CD4-positive, alpha-beta T cell (primary cell): Measurements from ENCODE around the gene ASIP. TPM values are rescaled to one million over a fixed set of nuclear protein-coding genes. Genes with fewer than 3 reads are reported as not detected.
"Not testable (repeated sequence)": the region's sequence is repeated elsewhere in the genome, so short reads cannot be mapped to it uniquely, and the experiment has no call there.

ENCODE experiments used
- ATAC-seq: fragments of 200-7000 bp; cut with Tn5 transposase; one replicate; pipeline ENCODE4 v1.10.0; 2022; ENCODE audit warnings: mild to moderate bottlenecking; ENCODE audit not compliant: poor library complexity
- CTCF ChIA-PET: fragments of 350-600 bp; sonication (Branson Sonifier 250); formaldehyde crosslinking; loops from one replicate; lab custom pipeline; 2021; ENCODE audit warnings: antibody characterized with exemption, inconsistent platforms; lab: Charles Lee
- POLR2A ChIA-PET: fragments of 350-600 bp; sonication (Branson Sonifier 250); formaldehyde crosslinking; loops from one replicate; lab custom pipeline; 2021; ENCODE audit warnings: antibody characterized with exemption, inconsistent platforms; lab: Charles Lee
- DNase-seq, 14 experiments: peaks; one replicate each; pipeline ENCODE4 v3.0.0-alpha.2; 2013 to 2020; ENCODE audit warnings: mixed read lengths in 2 of 14
- H3K27ac ChIP-seq, 2 donors: one replicate each; pipeline versions ENCODE4 v1.5.1 to v1.7.0; 2013; ENCODE audit warnings: low read length in 2 of 2, low read depth in 1 of 2, mild to moderate bottlenecking in 1 of 2
- H3K27me3 ChIP-seq, 2 experiments: 1 replicate in 1 of 2; 2 replicates in 1 of 2; pipeline versions ENCODE4 v1.6.1 to v1.7.0; 2013; ENCODE audit warnings: low read length in 2 of 2, control low read depth in 1 of 2, mild to moderate bottlenecking in 1 of 2, moderate library complexity in 1 of 2; ENCODE audit not compliant: insufficient read depth in 2 of 2, control insufficient read depth in 1 of 2
- H3K36me3 ChIP-seq: one replicate; pipeline ENCODE4 v1.6.1; 2013; ENCODE audit warnings: low read length, control low read depth; ENCODE audit not compliant: insufficient read depth
- H3K4me1 ChIP-seq: one replicate; pipeline ENCODE4 v1.6.1; 2013; ENCODE audit warnings: low read length, control low read depth; ENCODE audit not compliant: insufficient read depth
- H3K4me3 ChIP-seq: one replicate; pipeline ENCODE4 v1.5.1; 2013; ENCODE audit warnings: mild to moderate bottlenecking, low read length, moderate library complexity
- H3K9me3 ChIP-seq, 2 experiments: 1 replicate in 1 of 2; 2 replicates in 1 of 2; pipeline versions ENCODE4 v1.6.1 to v1.7.0; 2013; ENCODE audit warnings: low read length in 2 of 2, mild to moderate bottlenecking in 2 of 2, control low read depth in 1 of 2, moderate library complexity in 1 of 2; ENCODE audit not compliant: control insufficient read depth in 1 of 2, insufficient read depth in 1 of 2
- H3K27ac Mint-ChIP-seq: one replicate; pipeline ENCODE4 v1.8.0; 2020; ENCODE audit warnings: mixed read lengths
- H3K27me3 Mint-ChIP-seq: one replicate; pipeline ENCODE4 v1.8.0; 2021; ENCODE audit warnings: mixed read lengths
- H3K36me3 Mint-ChIP-seq: one replicate; pipeline ENCODE4 v1.8.0; 2021; ENCODE audit warnings: low read depth, mixed read lengths
- H3K4me1 Mint-ChIP-seq: one replicate; pipeline ENCODE4 v1.8.0; 2021; ENCODE audit warnings: low read depth, mixed read lengths
- H3K4me3 Mint-ChIP-seq: one replicate; pipeline ENCODE4 v1.8.0; 2020; ENCODE audit warnings: mild to moderate bottlenecking, mixed read lengths
- H3K9me3 Mint-ChIP-seq: one replicate; pipeline ENCODE4 v1.8.0; 2020; ENCODE audit warnings: mixed read lengths
- intact Hi-C, 2 experiments: fragments of 100-400 bp; cut with DNase I in 1 of 2; cut with micrococcal nuclease in 1 of 2; formaldehyde crosslinking; loops; one replicate each; pipeline versions ENCODE4 v1.15.1 to v1.9.0; 2023 to 2025; cut with DNase I, micrococcal nuclease
- total RNA-seq, 174 experiments: library from RNA in 2 of 174; stranded (reverse) in 2 of 174; gene quantifications; one replicate each; pipeline ENCODE4 v1.2.3 and lab custom pipeline; 2021 to 2026
- TF ChIP-seq, protein P1 (sequence below): fragments of 200-600 bp; IDR thresholded peaks from one replicate; pipeline ENCODE4 v1.8.0; 2022; ENCODE audit warnings: antibody characterized with exemption, mild to moderate bottlenecking

The ASIP gene
- total RNA-seq, 2 experiments from 2014 or later, result not detected

GRCh38 chr20:34250005-34250404, 8.8 kb downstream of the ASIP start:
- POLR2A ChIA-PET, result no interaction called here

GRCh38 chr20:34251619-34252018, 10.4 kb downstream of the ASIP start:
- Histone ChIP-seq H3K36me3 (no peaks in the 10 kb centered on the region), H3K4me1 (no peaks in the 10 kb centered on the region), H3K9me3 (no peaks in the 10 kb centered on the region), H3K27me3 (no peaks in the 10 kb centered on the region), H3K4me3 (no peak overlapping the region), H3K27ac (no peak overlapping the region)
- no peak overlapping the region for H3K27ac Mint-ChIP-seq
- no peaks in the 10 kb centered on the region for H3K9me3 Mint-ChIP-seq
- H3K4me3 Mint-ChIP-seq, result no peak overlapping the region
- no peaks in the 10 kb centered on the region for H3K36me3 Mint-ChIP-seq
- intact Hi-C loops, result no loop called here
- ATAC-seq (no peak), DNase-seq (no peak)
- POLR2A ChIA-PET, result no interaction called here
- CTCF ChIA-PET, result no interaction called here
- no peaks in the 10 kb centered on the region for H3K27me3 Mint-ChIP-seq
- TF ChIP-seq, protein P1, sequence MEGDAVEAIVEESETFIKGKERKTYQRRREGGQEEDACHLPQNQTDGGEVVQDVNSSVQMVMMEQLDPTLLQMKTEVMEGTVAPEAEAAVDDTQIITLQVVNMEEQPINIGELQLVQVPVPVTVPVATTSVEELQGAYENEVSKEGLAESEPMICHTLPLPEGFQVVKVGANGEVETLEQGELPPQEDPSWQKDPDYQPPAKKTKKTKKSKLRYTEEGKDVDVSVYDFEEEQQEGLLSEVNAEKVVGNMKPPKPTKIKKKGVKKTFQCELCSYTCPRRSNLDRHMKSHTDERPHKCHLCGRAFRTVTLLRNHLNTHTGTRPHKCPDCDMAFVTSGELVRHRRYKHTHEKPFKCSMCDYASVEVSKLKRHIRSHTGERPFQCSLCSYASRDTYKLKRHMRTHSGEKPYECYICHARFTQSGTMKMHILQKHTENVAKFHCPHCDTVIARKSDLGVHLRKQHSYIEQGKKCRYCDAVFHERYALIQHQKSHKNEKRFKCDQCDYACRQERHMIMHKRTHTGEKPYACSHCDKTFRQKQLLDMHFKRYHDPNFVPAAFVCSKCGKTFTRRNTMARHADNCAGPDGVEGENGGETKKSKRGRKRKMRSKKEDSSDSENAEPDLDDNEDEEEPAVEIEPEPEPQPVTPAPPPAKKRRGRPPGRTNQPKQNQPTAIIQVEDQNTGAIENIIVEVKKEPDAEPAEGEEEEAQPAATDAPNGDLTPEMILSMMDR, result no peak
- H3K4me1 Mint-ChIP-seq, result peaks cover 9% of the 10 kb centered on the region

More at GRCh38 chr20:34250005-34250404, 8.8 kb downstream of the ASIP start:
- Histone ChIP-seq H3K27me3 (no peaks in the 10 kb centered on the region), H3K9me3 (no peaks in the 10 kb centered on the region), H3K4me3 (no peak overlapping the region), H3K4me1 (no peaks in the 10 kb centered on the region), H3K27ac (no peak overlapping the region), H3K36me3 (no peaks in the 10 kb centered on the region)
- Mint-ChIP-seq H3K27me3 (no peaks in the 10 kb centered on the region), H3K27ac (no peak overlapping the region), H3K9me3 (no peaks in the 10 kb centered on the region), H3K4me3 (no peak overlapping the region), H3K36me3 (no peaks in the 10 kb centered on the region), H3K4me1 (peaks cover 9% of the 10 kb centered on the region)
- no peak for DNase-seq
- CTCF ChIA-PET, result no interaction called here
- TF ChIP-seq, protein P1, result no peak
- no peak for ATAC-seq
- intact Hi-C loops, result no loop called here

GRCh38 chr20:34252431-34253086, 11.3 kb downstream of the ASIP start:
- H3K27me3 ChIP-seq, H3K4me3 ChIP-seq, H3K9me3 ChIP-seq, CTCF ChIA-PET, ATAC-seq, H3K36me3 Mint-ChIP-seq, H3K36me3 ChIP-seq, H3K4me1 ChIP-seq, DNase-seq, H3K27ac ChIP-seq, H3K27ac Mint-ChIP-seq, H3K4me3 Mint-ChIP-seq, H3K4me1 Mint-ChIP-seq, H3K27me3 Mint-ChIP-seq, H3K9me3 Mint-ChIP-seq, intact Hi-C loops, POLR2A ChIA-PET: not testable (repeated sequence)

DNA sequence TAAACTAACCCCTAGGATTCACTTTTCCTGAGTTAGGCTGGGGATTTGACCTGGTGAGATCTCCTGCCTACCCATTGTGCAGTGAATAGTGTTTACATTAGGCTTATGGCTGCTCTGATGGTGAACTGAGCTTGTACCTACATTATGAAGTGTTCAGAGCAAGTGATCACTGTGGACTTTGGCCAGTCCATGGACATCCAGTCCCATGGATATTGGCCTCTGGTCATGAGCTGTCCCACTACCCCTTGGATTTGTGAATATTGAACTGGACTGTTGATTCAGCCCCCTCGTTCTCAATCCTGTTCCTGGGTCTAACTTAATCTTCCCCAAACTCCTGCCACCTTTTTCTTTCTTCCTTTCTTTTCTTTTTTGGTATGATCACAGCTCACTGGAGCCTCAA, 13.8 kb downstream of the ASIP start:
- no peak overlapping the region for H3K27ac Mint-ChIP-seq
- H3K4me3 Mint-ChIP-seq, result no peak overlapping the region
- DNase-seq (no peak), ATAC-seq (no peak)
- Histone ChIP-seq H3K27ac (no peak overlapping the region), H3K4me3 (no peak overlapping the region), H3K36me3 (no peaks in the 10 kb centered on the region), H3K9me3 (no peaks in the 10 kb centered on the region), H3K4me1 (no peaks in the 10 kb centered on the region), H3K27me3 (no peaks in the 10 kb centered on the region)
- no peaks in the 10 kb centered on the region for H3K4me1 Mint-ChIP-seq
- no peaks in the 10 kb centered on the region for H3K9me3 Mint-ChIP-seq
- TF ChIP-seq, protein P1, result no peak
- ChIA-PET CTCF (no interaction called here), POLR2A (no interaction called here)
- intact Hi-C loops, result no loop called here
- no peaks in the 10 kb centered on the region for H3K36me3 Mint-ChIP-seq
- no peaks in the 10 kb centered on the region for H3K27me3 Mint-ChIP-seq
